Uterus (tissue), 2 donors: ENCODE results near the gene ZNF397.

Experiments
- CTCF ChIP-seq, 4 experiments: fragments of 200-600 bp in 2 of 4; fragments of 450-650 bp in 2 of 4; sonication (generic) in 2 of 4; IDR thresholded peaks; one replicate each; pipeline ENCODE4 v1.5.1; 2016 to 2019; ENCODE audit warnings: antibody characterized with exemption in 4 of 4, mild to moderate bottlenecking in 2 of 4, moderate library complexity in 1 of 4
- POLR2A ChIP-seq, 2 donors: fragments of 450-650 bp; IDR thresholded peaks; one replicate each; pipeline ENCODE4 v1.6.1; 2016; ENCODE audit warnings: antibody characterized with exemption in 2 of 2, mild to moderate bottlenecking in 1 of 2, moderate library complexity in 1 of 2

- TF ChIP-seq CTCF (IDR thresholded peaks at IDR 0.05) (no peak), POLR2A (IDR thresholded peaks at IDR 0.05) (no peak)
Measured at GRCh38 chr18:35268821-35269220, 28.0 kb downstream of the ZNF397 start.
